Measurements from ENCODE around the gene TMEM238L.
"Not testable (repeated sequence)": the region's sequence is repeated elsewhere in the genome, so short reads cannot be mapped to it uniquely, and the experiment has no call there.

The TMEM238L gene

GRCh38 chr17:10803830-10804475 is at the start of gene TMEM238L:
Gene TMEM238L, minus strand, starts transcription at chr17:10804099. Its CDS starts 136 bp downstream, at chr17:10803963.
- no peak for DNase-seq (ENCODE audit: low read depth)

GRCh38 chr17:10846636-10847035 is 42.7 kb upstream of the TMEM238L start:
- not testable (repeated sequence) for DNase-seq (ENCODE audit: low read depth)

- no peak for DNase-seq (ENCODE audit: low read depth)
These were observed 41.5 kb upstream of the TMEM238L start for GRCh38 chr17:10845388-10845751.

GRCh38 chr17:10844621-10845387 is 40.9 kb upstream of the TMEM238L start:
- DNase-seq (ENCODE audit: low read depth) = peak; percentile 64

GRCh38 chr17:10843811-10844210 is 39.9 kb upstream of the TMEM238L start:
- no peak for DNase-seq (ENCODE audit: low read depth)

- no peak for DNase-seq (ENCODE audit: low read depth)
These were observed 38.8 kb upstream of the TMEM238L start for GRCh38 chr17:10842658-10843057.

GRCh38 chr17:10838682-10839081 is 34.8 kb upstream of the TMEM238L start:
- DNase-seq (ENCODE audit: low read depth) = no peak

- DNase-seq (ENCODE audit: low read depth) = no peak
These were observed 34.0 kb upstream of the TMEM238L start, which contains the start of gene PIRT for GRCh38 chr17:10837921-10838320. Gene PIRT, minus strand, starts transcription at chr17:10838087. Its CDS starts 12,442 bp downstream, at chr17:10825645.

- DNase-seq (ENCODE audit: low read depth) = no peak
These were observed 33.2 kb upstream of the TMEM238L start for GRCh38 chr17:10836966-10837590.

- DNase-seq (ENCODE audit: low read depth) = no peak
These were observed 32.2 kb upstream of the TMEM238L start for GRCh38 chr17:10836145-10836544.

GRCh38 chr17:10831696-10832095 is 27.8 kb upstream of the TMEM238L start:
- no peak for DNase-seq (ENCODE audit: low read depth)

- no peak for DNase-seq (ENCODE audit: low read depth)
These were observed 24.1 kb upstream of the TMEM238L start for GRCh38 chr17:10827898-10828552.

GRCh38 chr17:10824874-10825273 is 21.0 kb upstream of the TMEM238L start:
- DNase-seq (ENCODE audit: low read depth) = no peak

- DNase-seq (ENCODE audit: low read depth) = no peak
These were observed 17.9 kb upstream of the TMEM238L start for GRCh38 chr17:10821770-10822169.

- no peak for DNase-seq (ENCODE audit: low read depth)
These were observed 17.2 kb upstream of the TMEM238L start for GRCh38 chr17:10821054-10821453.

- no peak for DNase-seq (ENCODE audit: low read depth)
These were observed 11.4 kb upstream of the TMEM238L start for GRCh38 chr17:10815319-10815718.

GRCh38 chr17:10814075-10814474 is 10.2 kb upstream of the TMEM238L start:
- no peak for DNase-seq (ENCODE audit: low read depth)

- DNase-seq (ENCODE audit: low read depth) = no peak
These were observed 8.8 kb upstream of the TMEM238L start for GRCh38 chr17:10812674-10813073.

GRCh38 chr17:10809605-10810004 is 5.7 kb upstream of the TMEM238L start:
- no peak for DNase-seq (ENCODE audit: low read depth)

- no peak for DNase-seq (ENCODE audit: low read depth)
These were observed 3.8 kb upstream of the TMEM238L start for GRCh38 chr17:10807704-10808128.

- DNase-seq (ENCODE audit: low read depth) = no peak
These were observed 2.8 kb upstream of the TMEM238L start for GRCh38 chr17:10806545-10807262.

- no peak for DNase-seq (ENCODE audit: low read depth)
These were observed 2.0 kb upstream of the TMEM238L start for GRCh38 chr17:10805911-10806310.
